ENCODE results near the gene SFMBT2.
"Not testable (repeated sequence)": the region's sequence is repeated elsewhere in the genome, so short reads cannot be mapped to it uniquely, and the experiment has no call there.

The SFMBT2 gene

DNA sequence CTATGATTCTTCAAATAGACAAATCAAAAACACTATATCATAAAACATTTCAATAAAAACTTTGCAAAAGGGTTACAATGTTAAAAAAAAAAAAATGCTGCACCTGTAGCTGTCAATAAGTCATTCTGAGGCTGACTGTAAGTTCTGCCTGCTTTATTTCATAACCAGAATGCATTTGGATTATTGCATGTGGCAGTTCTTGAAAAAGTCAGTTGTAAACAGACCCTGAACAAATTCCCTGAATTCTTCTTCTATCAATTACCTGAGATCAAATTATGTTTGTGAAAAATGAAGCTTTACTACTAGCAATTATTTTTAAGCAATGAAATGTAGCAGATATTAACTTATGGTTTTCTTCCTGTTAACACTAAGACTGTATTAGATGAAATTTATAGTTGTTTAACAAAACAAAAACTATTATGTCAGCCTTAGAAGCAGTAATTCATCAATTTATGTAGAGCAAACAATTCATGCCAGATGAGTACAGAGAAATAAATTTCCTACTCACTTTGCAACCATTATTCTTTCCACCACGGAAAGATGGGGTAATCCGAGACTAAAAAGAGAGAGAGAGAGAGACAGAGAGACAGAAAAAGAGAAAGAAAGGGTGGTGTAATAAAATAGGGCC, 107.8 kb downstream of the SFMBT2 start:
- DNase-seq (ENCODE audit: low spot score in 2 of 2) (no peak), ATAC-seq (replicated peaks; ENCODE audit: extremely low read depth, poor library complexity, severe bottlenecking) (no peak)
- Mint-ChIP-seq H3K9me3 (no peaks in the 10 kb centered on the region), H3K36me3 (ENCODE audit: insufficient read depth) (peaks cover 4% of the 10 kb centered on the region), H3K27ac (ENCODE audit: low read depth) (peak overlapping the region; percentile 12), H3K4me1 (peaks cover 70% of the 10 kb centered on the region), H3K4me3 (no peak overlapping the region), H3K27me3 (no peaks in the 10 kb centered on the region)

DNA sequence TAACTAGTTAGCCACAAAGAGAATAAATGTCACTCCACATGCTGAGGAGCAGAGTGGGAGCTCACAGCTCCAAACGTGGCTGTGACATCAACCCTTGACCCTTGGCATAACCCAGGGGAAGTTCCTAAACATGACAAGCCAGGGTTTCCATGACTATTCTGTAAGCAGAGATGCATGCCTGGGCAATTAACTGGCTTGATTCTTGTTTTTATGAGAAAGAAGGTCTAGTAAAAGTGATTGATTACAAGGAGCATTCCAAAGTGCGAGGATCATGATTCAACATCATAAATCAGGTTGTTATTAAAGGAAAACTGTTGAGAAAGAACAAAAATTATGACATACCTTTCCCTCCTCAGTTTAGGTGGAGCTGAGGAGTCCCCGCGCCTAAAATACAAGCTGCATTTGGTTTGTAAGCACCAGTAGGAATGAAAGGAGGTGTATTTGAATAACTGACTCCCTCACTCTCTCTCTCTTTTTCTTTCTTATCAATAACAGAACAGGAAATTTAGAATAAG, 108.4 kb downstream of the SFMBT2 start:
- Mint-ChIP-seq H3K27ac (ENCODE audit: low read depth) (no peak overlapping the region), H3K4me1 (peaks cover 72% of the 10 kb centered on the region), H3K4me3 (no peak overlapping the region), H3K36me3 (ENCODE audit: insufficient read depth) (peaks cover 7% of the 10 kb centered on the region), H3K27me3 (no peaks in the 10 kb centered on the region), H3K9me3 (no peaks in the 10 kb centered on the region)
- DNase-seq (ENCODE audit: low spot score in 2 of 2) (no peak), ATAC-seq (replicated peaks; ENCODE audit: extremely low read depth, poor library complexity, severe bottlenecking) (no peak)

DNA sequence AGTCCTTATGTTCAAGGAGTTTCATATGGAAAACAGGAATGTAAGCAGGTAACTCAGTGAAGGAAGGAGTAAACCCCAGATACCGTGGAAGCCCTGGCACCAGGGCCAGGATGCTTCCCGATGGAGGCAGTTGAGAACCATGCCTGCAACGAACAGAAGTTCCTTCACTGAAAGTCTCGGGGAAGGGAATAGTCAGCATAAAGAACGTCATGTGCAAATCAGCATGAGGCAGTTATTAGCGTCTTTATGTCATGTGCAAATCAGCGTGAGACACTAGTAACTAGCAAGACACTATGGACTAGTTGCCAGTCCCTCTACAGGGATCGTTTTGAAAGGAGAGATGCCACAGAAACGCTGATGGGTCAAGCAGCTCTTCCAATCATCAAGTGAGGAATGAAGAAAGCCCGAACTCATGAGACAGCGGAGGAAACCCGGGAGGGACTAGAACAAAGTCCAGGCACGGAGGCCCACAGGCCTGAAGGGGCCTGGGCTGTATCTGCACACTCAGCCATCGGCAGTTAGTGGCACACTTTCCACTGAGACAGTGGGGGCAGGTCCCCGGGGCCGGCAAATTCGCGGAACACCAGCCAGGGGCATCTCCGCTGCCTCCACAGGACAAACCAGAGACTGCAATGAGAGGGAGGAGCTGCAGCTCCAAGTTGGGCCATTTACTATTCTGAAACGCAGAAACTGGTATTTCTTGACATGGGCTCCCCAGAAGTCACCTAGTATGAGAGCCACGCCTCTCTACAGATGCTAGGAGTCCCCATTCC, 109.6 kb downstream of the SFMBT2 start:
- peaks cover 80% of the 10 kb centered on the region for H3K4me1 Mint-ChIP-seq
- H3K27me3 Mint-ChIP-seq, result no peaks in the 10 kb centered on the region
- DNase-seq (ENCODE audit: low spot score in 2 of 2) (no peak), ATAC-seq (replicated peaks; ENCODE audit: extremely low read depth, poor library complexity, severe bottlenecking) (no peak)
- H3K36me3 Mint-ChIP-seq (ENCODE audit: insufficient read depth), result peaks cover 7% of the 10 kb centered on the region
- H3K4me3 Mint-ChIP-seq, result no peak overlapping the region
- peak overlapping the region; percentile 36 for H3K27ac Mint-ChIP-seq (ENCODE audit: low read depth)
- H3K9me3 Mint-ChIP-seq, result no peaks in the 10 kb centered on the region

DNA sequence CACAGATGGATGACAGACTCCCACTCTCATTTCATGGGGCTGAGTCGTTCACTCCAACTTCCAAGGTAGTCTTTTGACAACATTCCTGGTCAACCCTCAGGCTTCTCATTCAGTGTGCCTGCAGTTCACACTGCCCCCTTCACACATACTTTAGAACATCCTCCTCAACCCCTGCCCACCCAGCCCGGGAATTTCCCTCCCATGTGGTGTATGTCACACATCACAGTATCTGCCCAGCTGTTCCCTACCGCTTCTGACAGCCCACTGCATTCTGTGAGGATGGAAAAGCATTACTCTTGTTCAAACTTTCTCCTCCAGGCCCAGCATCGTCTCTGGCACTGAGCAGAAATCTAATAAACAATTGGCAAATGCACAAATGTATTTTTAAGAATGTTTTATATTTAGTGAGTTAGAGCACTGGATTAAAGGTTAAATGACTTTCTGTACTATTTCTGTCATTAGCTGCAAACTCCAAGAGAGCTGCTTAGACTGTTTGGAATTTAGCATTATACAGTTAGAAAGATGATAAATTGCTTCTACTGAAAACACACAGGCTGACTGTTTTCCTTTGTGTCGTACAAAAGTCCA, 110.4 kb downstream of the SFMBT2 start:
- DNase-seq (ENCODE audit: low spot score in 2 of 2), result no peak
- Mint-ChIP-seq H3K9me3 (no peaks in the 10 kb centered on the region), H3K4me1 (peaks cover 84% of the 10 kb centered on the region), H3K4me3 (no peak overlapping the region), H3K27ac (ENCODE audit: low read depth) (peak overlapping the region; percentile 36), H3K36me3 (ENCODE audit: insufficient read depth) (peaks cover 6% of the 10 kb centered on the region), H3K27me3 (no peaks in the 10 kb centered on the region)
- no peak for ATAC-seq (replicated peaks; ENCODE audit: extremely low read depth, poor library complexity, severe bottlenecking)

DNA sequence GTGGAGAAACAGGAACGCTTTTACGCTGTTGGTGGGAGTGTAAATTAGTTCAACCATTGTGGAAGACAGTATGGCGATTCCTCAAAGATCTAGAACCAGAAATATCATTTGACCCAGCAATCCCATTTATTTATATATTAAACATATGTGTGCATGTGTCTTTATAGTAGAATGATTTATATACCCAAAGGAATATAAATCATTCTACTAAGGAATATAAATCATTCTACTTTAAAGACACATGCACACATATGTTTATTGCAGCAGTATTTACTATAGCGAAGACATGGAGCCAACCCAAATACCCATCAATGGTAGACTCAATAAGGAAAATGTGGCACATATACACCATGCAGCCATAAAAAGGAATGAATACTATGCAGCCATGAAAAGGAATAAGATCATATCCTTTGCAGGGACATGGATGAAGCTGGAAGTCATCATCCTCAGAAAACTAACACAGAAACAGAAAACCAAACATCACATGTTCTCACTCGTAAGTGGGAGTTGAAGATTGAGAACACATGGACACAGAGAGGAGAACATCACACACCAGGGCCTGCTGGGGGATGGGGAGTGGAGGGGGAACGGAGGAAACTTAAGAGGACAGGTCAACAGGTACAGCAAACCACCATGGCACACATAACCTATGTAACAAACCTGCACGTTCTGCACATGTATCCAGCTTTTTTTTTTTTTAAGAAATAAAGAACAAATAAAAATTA, 111.1 kb downstream of the SFMBT2 start:
- peaks cover 84% of the 10 kb centered on the region for H3K4me1 Mint-ChIP-seq
- H3K9me3 Mint-ChIP-seq; H3K27ac Mint-ChIP-seq (ENCODE audit: low read depth); H3K4me3 Mint-ChIP-seq; DNase-seq (ENCODE audit: low spot score in 2 of 2); H3K27me3 Mint-ChIP-seq; H3K36me3 Mint-ChIP-seq (ENCODE audit: insufficient read depth); ATAC-seq (replicated peaks; ENCODE audit: extremely low read depth, poor library complexity, severe bottlenecking): not testable (repeated sequence)

DNA sequence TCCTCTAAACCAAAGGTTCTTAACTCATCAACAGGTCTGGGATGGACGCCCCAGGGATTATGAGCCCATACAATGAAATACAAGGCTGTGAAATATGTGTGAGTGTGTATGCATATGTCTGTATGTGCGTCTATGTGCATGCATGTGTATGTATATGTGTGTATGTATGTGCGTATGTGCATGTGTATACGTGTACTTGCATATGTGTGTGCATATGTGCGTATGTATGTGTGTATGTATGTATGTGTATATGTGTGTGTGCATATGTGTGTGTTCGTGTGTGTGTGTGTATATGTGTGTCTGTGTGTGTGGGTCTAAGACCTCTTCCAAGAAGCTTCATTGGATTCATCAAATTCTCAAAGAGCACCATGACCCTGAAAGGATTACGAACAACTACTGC, 112.3 kb downstream of the SFMBT2 start:
- DNase-seq (ENCODE audit: low spot score in 2 of 2) (no peak), ATAC-seq (replicated peaks; ENCODE audit: extremely low read depth, poor library complexity, severe bottlenecking) (no peak)
- Mint-ChIP-seq H3K4me1 (peaks cover 85% of the 10 kb centered on the region), H3K27ac (ENCODE audit: low read depth) (no peak overlapping the region), H3K4me3 (no peak overlapping the region), H3K9me3 (no peaks in the 10 kb centered on the region), H3K36me3 (ENCODE audit: insufficient read depth) (peaks cover 5% of the 10 kb centered on the region), H3K27me3 (no peaks in the 10 kb centered on the region)

DNA sequence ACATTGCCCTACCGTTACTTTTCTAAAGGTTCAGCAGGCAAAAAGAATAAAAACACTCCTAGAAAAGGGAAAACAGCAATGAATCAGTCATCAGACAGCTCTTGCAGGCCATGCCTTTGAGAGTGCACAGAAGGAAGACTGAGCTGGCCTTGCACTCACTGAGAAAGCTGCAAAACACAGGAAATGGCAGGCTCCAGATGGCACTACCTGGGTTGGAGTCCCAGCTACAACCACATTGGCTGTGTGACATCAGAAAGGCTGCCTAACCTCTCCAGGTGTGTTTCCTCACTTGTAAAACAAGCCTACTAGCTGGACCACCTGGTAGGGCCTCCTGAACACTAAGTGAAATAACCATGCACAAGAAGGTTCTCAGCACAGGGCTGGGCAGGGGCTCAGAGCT, 113.7 kb downstream of the SFMBT2 start:
- peaks cover 82% of the 10 kb centered on the region for H3K4me1 Mint-ChIP-seq
- no peak for DNase-seq (ENCODE audit: low spot score in 2 of 2)
- peaks cover 4% of the 10 kb centered on the region for H3K36me3 Mint-ChIP-seq (ENCODE audit: insufficient read depth)
- no peaks in the 10 kb centered on the region for H3K27me3 Mint-ChIP-seq
- H3K9me3 Mint-ChIP-seq, result no peaks in the 10 kb centered on the region
- peak overlapping the region; percentile 77 for H3K27ac Mint-ChIP-seq (ENCODE audit: low read depth)
- no peak overlapping the region for H3K4me3 Mint-ChIP-seq
- no peak for ATAC-seq (replicated peaks; ENCODE audit: extremely low read depth, poor library complexity, severe bottlenecking)

DNA sequence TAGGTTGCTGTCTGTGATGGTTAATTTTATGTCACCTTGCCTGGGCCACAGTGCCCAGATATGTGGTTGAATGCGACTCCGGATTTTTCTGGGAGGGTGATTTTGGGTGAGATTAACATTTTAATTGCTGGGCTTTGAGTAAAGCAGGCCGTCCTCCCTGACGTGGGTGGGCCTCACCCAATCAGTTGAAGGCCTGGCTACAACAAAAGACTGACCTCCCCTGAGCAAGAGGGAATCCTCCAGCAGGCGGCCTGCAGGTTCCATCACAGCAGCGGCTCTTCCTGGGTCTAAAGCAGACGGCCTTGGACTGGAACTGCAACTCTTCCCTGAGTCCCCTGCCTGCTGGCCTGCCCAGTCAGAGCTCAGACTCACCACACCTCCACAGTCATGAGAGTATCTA, 114.2 kb downstream of the SFMBT2 start:
- Mint-ChIP-seq H3K4me3 (no peak overlapping the region), H3K4me1 (peaks cover 82% of the 10 kb centered on the region), H3K27ac (ENCODE audit: low read depth) (peak overlapping the region; percentile 77), H3K9me3 (no peaks in the 10 kb centered on the region), H3K27me3 (no peaks in the 10 kb centered on the region), H3K36me3 (ENCODE audit: insufficient read depth) (peaks cover 4% of the 10 kb centered on the region)
- no peak for ATAC-seq (replicated peaks; ENCODE audit: extremely low read depth, poor library complexity, severe bottlenecking)
- no peak for DNase-seq (ENCODE audit: low spot score in 2 of 2)

DNA sequence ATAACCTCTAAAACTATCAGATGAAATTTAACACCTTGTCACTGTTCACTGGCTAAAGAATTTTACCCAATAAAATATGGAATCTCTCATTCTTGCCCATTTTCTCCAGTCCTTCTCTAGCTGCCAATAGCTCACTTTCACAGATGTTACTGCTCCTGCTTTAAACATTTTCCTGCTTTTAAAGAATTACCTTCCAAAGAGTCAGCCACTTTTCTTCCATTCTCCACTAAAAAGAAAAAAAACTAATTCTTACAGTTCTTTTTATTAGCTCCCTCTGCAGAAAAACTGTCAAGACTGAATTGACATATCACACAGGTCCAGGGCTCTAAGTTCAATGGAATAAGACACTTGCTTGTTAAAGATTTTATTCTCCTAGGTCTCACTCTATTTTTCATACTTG, 114.8 kb downstream of the SFMBT2 start:
- Mint-ChIP-seq H3K27ac (ENCODE audit: low read depth) (peak overlapping the region; percentile 77), H3K27me3 (no peaks in the 10 kb centered on the region), H3K36me3 (ENCODE audit: insufficient read depth) (peaks cover 4% of the 10 kb centered on the region), H3K4me1 (peaks cover 82% of the 10 kb centered on the region), H3K9me3 (no peaks in the 10 kb centered on the region), H3K4me3 (no peak overlapping the region)
- DNase-seq (ENCODE audit: low spot score in 2 of 2) (no peak), ATAC-seq (replicated peaks; ENCODE audit: extremely low read depth, poor library complexity, severe bottlenecking) (no peak)

DNA sequence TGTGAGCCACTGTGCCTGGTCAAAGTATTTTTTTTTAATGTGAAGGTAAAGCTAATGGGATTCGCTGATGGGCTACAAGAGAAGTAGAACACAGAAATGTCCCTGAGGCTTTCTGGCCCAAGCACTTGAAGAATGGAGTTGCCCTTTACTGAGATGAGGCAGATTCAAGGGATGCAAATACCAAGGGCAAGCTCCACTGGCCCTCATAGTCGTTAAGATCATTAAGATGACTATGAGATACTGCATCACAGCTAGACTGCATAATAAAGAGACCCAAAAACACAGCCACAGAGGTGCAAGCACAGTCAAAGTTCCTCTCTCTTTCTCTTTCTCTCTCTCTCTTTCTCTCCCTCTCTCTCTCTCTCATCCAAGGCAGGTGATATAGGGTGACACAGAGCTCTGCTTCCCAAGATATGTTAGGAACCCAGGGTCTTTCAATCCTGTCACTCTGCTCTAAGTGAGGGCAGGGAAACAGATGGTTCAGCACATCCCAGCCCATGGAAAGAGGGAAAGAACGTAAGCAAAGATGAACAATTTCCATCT, 117.4 kb downstream of the SFMBT2 start:
- Mint-ChIP-seq H3K4me3 (no peak overlapping the region), H3K4me1 (peaks cover 74% of the 10 kb centered on the region), H3K36me3 (ENCODE audit: insufficient read depth) (peaks cover 8% of the 10 kb centered on the region), H3K27ac (ENCODE audit: low read depth) (peak overlapping the region; percentile 61), H3K9me3 (no peaks in the 10 kb centered on the region), H3K27me3 (no peaks in the 10 kb centered on the region)
- no peak for DNase-seq (ENCODE audit: low spot score in 2 of 2)
- no peak for ATAC-seq (replicated peaks; ENCODE audit: extremely low read depth, poor library complexity, severe bottlenecking)

DNA sequence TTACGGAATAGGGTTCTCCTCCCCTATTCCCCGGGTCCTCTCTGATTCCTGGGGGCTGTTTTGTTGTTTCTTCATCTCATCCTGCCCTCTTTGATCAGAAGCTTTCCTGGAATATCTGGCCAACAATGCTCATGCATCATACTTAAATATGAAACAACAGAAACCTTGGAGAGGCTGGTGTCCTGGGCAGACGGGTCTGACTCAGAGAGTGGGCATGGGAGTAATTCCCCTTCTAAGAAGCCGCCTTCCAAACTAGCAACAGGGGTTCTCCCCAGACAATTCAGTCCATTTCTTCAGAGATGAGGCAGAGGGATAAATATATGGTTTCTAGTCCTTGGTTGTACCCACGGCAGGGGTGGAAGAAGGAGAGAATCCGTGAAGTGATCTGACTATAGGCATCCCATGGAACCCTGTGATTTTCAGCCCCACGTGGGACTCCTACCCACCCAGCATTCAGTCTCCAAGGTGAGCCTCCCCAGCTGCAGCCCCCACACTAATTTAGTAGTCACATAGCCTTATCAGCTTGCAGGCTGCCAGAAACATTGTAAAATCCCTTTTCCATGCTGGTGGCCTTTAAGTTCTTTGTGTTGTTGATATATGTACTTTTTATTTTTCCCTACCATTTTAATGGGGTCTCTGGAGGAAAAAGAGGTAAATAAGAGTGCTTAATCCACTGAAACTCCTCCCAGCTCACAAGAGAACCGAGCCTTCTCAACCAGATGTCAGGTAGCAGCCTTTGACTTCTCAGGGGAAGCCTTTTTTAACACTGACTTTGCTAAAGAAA, 119.2 kb downstream of the SFMBT2 start:
- Mint-ChIP-seq H3K4me3 (no peak overlapping the region), H3K4me1 (peaks cover 59% of the 10 kb centered on the region), H3K27ac (ENCODE audit: low read depth) (no peak overlapping the region), H3K36me3 (ENCODE audit: insufficient read depth) (peaks cover 6% of the 10 kb centered on the region), H3K27me3 (no peaks in the 10 kb centered on the region), H3K9me3 (no peaks in the 10 kb centered on the region)
- ATAC-seq (replicated peaks; ENCODE audit: extremely low read depth, poor library complexity, severe bottlenecking) (no peak), DNase-seq (ENCODE audit: low spot score in 2 of 2) (no peak)

Measured in central memory CD8-positive, alpha-beta T cell (primary cell).